ENCODE measurements around the gene EIF2B2.

DNA sequence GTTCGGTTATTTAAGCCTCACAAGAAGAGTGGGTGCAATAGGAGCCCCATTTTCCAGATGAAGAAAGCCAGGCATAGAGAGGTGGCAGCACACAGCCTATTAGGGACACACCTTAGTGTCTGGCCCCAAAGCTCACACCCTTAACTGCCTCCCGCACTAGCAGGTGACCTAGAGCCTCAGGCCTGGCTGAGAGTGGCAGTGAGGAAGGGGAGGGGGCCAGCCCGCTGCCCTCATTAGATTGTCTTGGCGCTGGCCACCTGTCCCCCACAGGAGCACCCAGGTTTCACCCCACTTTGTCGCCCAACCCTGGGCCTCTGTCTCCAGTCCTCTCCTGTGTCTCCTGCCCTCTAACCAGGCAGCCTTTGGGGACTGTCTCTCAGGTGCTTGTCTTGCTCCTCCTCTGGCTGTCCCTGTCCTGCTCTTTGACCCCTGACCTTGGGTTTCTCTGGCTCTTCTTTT, 28.8 kb upstream of the EIF2B2 start:
- TF ChIP-seq, protein P1, sequence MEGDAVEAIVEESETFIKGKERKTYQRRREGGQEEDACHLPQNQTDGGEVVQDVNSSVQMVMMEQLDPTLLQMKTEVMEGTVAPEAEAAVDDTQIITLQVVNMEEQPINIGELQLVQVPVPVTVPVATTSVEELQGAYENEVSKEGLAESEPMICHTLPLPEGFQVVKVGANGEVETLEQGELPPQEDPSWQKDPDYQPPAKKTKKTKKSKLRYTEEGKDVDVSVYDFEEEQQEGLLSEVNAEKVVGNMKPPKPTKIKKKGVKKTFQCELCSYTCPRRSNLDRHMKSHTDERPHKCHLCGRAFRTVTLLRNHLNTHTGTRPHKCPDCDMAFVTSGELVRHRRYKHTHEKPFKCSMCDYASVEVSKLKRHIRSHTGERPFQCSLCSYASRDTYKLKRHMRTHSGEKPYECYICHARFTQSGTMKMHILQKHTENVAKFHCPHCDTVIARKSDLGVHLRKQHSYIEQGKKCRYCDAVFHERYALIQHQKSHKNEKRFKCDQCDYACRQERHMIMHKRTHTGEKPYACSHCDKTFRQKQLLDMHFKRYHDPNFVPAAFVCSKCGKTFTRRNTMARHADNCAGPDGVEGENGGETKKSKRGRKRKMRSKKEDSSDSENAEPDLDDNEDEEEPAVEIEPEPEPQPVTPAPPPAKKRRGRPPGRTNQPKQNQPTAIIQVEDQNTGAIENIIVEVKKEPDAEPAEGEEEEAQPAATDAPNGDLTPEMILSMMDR (conservative IDR thresholded peaks at IDR 0.05): no peak
- TF ChIP-seq EZH2 (IDR thresholded peaks at IDR 0.05; ENCODE audit: low read depth): no peak

Measured in PC-9 (cell line).